Measurements from ENCODE around the gene CTPS1.

CTPS1 gene

DNA sequence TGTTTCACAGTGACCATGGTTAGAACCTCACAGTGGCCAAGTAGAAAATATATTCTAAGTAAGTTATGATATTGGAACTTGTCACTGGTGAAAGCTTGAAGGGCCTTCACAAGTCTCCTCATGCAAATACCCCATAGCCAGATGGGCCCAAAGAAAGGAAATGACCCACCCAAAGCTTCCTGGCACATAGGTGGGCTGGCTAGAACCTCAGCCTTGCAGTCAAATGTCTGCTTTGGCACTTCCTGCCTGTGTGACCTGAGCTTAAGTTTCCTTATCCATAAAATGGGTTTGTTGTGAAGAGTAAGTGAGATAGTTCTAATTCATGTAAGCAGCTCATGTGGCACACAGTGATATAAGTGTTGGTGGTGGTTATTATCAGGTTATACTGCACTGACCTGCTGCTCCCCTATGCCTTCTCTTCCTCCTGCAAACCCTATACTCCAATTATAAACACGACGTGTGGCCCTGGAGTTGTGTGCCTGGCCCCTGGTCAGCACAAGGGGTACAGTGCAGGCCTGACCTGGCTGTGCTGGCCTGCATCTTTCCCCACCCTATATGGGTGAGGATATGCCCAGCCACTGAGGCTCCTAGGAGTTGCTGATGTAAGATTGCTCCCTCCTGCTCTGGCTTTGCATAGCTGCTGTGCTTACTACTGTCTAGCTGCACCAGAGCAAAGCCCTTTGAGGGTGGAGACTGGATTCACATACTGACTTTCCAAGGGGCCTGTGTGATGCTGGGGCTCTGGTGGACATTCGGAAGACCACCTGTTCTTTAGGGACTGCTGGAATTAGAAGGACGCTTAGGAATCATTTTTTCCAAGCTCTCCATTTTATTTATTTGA lies 46.7 kb downstream of the CTPS1 start:
- no peak for DNase-seq

DNA sequence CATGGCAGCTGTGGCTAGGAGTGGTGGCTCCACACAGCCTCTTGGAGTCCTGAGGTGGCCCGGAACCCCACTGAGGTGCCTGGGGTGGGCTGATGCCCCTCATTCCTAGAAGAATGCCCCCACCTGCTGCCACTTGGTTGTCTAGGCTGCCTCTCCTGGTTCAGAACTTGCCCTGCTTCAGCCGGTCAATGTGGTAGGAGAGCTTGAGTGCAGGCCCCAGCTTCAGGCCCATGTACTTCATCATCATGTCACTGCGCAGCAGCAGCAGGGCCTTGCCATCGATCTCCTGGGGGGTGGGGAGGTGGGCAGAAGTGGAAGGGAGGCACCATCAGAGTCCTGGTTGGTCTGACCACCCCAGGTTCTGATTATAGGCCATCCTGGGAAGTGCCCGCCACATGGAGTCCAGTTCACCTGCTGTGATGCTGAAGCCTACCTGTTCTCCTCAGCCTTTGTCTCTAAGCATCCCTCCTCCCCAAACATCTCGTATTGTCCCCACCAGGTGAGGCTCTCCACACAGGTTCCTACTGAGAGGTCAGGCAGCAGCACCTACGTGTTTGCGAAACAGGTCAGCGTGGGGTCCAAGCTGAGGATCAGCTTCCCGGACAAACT lies 48.6 kb downstream of the CTPS1 start:
- DNase-seq: no peak

DNA sequence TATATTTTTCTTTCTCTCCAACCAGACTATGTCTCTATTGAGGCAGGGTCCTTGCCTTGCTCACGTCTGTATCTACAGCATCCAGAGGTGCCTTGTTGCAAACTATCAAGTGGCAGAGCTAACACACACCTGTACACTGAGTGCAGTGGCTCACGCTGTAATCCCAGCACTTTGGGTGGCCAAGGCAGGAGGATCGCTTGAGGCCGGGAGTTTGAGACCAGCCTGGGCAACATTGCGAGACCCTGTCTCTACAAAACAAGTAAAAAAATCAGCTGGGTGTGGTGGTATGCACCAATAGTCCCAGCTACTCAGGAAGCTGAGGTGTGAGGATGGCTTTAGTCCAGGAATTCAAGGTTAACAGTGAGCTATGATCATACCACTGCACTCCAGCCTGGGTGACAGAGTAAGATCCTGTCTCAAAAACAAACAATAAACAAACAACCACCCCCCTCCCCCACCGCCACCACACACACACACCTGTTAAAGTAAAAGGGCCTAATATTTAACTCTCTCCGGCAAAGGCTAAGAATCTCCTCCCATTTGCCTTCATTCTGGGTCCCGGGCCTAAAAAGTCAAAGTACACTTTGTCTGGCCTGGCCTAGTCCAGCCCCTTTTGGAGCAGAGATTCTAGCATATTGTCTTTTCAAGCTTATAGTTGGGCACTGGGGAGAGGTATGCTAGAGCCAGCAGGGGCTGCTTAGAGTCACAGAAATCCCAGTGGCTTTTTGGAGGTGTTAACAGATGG lies 51.5 kb downstream of the CTPS1 start:
- no peak for DNase-seq

DNA sequence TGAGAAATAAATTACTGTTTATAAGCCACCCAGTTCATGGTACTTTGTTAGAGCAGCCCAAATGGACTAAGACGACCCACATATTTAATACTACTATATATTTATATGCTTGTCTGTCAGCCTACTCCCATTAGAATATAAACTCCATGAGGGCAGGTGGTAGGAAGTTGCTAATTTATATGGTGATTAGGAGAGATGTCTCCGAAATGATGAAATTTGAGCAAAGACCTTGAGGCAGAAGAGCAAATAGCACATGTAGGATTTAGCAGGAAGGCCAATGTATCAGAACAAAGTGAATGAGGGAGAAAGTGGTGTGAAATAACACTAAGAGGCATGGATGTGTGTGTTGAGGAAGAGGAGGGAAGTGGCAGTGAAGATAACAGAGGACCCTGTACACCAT lies 52.7 kb downstream of the CTPS1 start:
- no peak for DNase-seq

DNA sequence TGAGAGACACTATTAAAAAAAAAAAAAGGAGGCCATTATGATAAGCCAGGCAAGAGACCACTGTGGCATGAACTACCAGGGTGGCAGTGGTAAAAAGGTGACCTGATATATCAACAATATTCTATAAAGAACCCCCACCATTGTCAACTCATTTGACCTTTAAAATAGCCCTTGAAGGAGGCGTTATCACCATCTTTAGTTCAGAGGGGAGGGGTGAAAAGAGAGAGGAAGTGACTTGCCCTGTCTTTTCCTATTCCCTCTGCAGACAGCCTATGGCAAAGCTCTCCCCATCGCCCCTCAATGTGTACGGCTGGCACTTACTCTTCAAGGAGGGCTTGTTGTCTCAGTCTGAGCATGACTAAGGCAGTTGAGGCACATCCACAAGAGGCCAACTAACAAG lies 53.8 kb downstream of the CTPS1 start:
- DNase-seq: no peak

DNA sequence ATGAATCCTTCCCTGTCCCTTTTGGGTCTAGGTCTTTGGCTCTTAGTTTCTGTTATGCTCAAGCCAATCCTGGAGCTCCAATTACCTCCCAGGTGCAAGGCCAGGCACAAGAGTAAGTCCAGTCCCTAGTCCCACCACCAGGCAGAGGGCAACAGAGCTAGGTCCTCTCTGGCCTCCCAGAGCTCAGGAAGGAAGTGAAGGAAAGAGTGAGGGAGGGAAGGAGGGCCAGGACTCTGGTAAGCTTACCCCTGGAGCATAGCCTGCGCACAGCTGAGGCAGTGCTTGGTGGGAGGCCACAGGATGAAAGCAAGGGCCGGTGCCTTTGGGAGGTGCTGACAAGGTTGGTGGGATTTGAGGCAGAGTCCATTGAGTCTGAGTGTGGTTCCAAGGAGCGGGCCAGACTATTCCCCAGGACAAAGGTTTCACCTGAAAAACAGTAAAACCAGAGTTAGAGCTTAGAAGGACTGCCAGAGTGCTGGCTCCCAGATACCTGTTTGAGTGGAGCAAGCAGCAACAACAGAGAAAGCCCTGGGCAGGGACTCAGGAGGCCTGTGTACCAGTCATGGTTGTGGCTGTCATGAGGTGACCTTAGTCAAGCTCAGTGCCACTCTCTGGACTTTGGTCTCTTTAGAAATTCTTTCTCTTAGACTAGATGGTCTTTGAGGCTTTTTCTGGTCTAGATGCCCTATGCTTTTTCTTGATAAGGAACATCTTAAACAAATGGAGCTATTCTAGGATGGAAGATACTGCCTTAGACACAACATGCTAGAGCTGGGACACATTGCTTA lies 57.8 kb downstream of the CTPS1 start:
- no peak for DNase-seq

DNA sequence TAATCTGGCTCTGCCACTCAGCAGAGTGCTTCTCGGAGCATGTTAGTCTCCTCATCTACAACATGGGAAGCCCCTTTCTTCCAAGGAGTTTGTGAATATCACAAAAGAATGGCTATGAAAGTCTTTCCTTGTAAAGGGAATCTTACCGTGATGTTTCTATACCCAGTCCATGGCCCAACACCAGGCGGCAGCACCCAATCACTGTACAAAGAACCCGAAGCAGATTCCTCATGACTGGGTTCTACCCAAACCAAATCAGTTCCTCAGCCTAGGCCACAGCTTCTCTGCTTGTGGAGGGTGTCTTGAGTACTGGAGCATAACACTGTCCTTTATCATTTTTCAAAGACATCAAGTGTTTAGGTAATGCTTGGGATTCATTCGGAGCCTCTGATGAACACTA lies 58.6 kb downstream of the CTPS1 start:
- DNase-seq: no peak

DNA sequence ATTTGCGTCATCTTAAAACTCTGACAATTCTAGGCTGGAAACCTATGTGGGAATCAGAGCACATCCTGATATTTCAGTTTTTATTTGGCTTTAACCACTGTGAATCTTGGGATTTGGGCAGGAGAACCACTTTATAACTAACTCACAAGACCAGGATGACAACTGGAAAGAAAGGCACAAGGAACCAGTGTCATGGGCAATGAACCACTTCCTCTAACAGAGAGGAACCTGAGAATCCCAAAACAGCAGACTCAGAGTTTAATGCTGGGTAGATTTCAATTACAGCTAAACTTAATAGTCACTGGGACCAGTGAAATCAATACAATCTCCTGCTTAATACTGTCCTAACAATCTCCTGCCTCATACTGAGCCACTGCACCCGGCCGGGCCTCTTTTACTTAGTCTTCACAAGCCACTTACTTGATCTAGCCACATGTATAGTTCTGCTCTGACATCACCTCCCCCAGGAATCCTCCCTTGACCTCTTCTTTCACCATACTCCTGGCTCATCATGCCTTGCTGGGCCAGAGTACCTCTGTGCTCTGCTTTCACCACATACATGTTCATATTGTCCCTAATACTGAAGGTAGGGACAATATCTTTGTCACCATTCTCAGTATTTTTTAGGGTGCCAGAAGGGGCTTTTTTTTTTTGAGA lies 62.2 kb downstream of the CTPS1 start:
- no peak for DNase-seq

DNA sequence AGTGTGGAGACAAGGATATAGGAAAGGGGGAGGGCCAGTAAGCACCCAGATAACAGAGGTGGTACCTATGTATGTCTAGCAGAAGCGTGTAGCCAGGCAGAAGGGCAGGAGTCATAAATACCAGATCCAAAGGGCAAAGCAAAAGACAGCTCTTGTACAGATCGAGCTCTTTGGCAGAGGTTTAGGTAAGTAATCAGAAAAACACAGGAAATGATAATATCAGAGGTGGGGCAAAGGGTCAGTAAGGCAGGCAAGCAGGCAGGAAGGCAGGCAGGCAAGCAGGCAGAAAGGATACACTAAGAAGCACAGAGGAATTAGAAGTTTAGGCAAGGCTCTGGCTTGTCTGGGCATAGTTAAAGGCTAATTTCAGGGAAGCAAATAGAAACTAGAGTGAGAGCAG lies 64.7 kb downstream of the CTPS1 start:
- no peak for DNase-seq

DNA sequence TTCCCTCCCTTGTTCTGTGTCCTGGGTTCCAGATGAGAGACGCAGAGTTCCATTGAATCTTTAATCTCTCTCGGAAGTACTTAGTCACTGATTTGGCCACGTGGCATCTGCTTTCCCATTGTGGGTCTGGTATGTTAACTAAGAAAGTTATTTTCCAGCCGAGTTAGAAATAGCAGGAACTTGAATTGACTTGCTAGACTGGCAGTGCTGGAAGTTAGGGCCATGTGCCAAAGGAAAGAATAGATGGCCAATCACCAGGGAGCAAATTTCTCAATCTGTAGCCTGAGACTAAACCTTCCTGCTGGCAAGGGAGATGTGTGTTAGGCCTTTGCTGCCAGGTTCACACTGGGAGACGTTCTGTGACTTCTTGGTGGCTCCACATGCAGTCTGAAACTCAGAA lies 66.2 kb downstream of the CTPS1 start:
- no peak for DNase-seq

DNA sequence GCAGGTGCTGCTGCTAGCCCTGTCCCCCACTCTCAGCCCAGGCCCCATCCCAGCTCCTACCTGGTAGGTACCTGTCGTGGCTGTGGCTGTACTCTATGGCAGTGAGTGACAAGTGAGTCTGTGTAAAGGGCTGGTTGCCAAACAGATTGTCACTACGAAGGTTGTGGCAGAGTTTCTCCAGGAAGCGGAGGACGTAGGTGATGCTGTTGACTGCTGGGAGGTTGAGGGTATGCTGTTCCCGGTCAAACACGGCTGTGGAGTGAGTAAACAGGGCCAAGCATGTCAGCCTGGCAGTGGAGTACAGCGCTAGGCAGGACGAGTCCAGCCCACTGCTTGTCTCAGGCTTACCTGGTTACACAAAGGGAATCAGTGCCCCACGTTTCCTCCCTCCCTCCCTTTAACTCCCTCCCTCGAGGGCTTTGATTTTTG lies 66.9 kb downstream of the CTPS1 start:
- DNase-seq: no peak

DNA sequence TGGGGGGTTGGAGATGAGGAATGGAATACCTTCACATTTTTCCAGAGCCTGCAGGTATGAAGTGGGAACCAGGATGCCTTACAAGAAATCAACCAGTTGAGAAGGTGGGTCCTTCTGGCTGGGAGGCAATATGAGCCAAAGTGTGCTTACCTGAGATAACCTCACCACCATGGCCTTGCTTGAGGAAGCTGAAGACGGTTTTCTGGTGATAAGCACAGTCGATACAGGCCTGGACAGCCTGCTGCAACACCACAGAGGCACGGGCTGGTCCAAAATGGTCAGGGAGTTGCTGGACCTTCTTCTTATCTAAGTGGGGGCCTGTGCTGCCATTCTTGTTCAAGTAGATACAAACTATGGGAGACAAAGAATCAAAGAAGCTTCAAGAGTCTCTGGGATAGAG lies 69.0 kb downstream of the CTPS1 start:
- DNase-seq: no peak

DNA sequence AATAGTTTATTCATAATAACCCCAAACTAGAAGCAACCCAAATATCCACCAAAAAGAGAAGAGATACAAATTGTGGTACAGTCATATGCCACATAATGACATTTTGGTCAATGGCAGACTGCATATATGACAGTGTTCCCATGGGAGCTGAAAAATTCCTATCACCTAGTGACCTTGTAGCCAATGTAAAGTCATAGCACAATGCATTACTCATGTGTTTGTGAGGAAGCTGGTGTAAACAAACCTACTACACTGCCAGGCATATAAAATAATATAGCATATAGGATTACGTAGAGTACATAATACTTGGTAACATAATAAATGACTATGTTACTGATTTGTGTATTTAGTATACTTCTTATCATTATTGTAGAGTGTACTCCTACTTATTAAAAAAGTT lies 71.5 kb downstream of the CTPS1 start:
- no peak for DNase-seq

DNA sequence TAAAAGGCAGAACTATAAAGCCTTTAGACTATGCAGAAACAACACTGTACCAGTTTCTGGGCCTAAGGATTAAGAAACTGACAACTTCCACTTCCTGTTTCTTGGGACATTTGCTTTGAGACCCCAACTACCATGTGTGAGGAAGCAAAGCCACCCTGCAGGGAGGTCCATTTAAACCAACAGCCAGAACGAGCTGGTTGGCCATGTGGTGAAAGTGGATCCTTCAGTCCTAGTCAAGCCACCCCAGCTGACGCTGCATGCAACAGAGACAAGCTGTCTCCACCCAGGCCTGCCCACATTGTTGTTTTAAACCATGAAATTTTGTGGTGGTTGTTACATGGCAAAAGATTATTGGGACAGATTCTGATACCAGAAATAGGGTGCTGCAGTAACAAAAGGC lies 73.8 kb downstream of the CTPS1 start:
- DNase-seq: no peak

DNA sequence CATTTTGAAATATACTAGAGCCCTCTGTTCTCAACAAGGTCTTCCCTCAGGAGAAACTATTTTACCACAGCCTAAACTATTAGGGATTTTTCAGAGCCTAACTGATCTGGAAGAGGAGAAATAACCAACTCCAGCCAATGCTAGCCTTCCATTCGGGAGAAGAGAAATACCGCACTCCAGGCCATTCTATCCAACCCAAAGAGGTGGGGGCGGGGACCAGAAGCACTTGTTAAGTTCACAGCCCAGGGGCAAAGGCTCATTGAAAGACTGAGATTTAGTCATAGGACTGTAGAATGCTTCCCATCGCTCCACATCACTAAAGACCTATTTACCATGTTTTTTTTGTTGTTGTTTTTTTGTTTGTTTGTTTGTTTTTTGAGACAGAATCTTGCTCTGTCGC lies 77.4 kb downstream of the CTPS1 start:
- no peak for DNase-seq

Measured in NCI-H526 treated with DMSO at 0.1 percent for 48 hours (cell line).